C4-2B (cell line): ENCODE data around the gene STARD13.

ENCODE experiments used
- H3K27ac ChIP-seq: fragments of 450-650 bp; 2 replicates; pipeline ENCODE4 v1.5.1; 2017
- ZFX ChIP-seq: fragments of 450-650 bp; IDR thresholded peaks from 2 replicates; pipeline ENCODE4 v1.6.1; 2017
- TF ChIP-seq, protein P1 (sequence below): fragments of 450-650 bp; conservative IDR thresholded peaks from 2 replicates; pipeline ENCODE4 v1.5.1; 2017; ENCODE audit warnings: mild to moderate bottlenecking

Gene STARD13

DNA sequence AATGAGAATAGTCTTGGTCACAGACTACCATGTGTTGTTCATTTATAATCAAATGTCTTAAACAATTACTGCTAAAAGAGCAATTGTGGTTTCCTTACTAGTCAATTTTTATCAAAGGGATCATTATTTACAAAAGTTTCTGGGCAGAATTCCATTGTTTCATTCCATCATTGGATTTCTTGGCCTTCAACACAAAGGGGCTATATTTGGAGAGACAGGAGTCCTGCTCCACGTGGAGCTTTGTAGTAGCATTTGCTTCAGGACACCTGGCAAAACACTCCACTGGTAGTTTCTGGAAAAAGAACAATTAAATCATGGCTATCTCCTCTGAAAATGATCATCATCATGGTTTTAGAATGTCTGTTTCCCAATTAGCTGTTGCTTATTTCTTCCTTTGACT lies 22.3 kb upstream of the STARD13 start:
- H3K27ac ChIP-seq, result no peak overlapping the region
- TF ChIP-seq ZFX, result no peak
- TF ChIP-seq, protein P1, sequence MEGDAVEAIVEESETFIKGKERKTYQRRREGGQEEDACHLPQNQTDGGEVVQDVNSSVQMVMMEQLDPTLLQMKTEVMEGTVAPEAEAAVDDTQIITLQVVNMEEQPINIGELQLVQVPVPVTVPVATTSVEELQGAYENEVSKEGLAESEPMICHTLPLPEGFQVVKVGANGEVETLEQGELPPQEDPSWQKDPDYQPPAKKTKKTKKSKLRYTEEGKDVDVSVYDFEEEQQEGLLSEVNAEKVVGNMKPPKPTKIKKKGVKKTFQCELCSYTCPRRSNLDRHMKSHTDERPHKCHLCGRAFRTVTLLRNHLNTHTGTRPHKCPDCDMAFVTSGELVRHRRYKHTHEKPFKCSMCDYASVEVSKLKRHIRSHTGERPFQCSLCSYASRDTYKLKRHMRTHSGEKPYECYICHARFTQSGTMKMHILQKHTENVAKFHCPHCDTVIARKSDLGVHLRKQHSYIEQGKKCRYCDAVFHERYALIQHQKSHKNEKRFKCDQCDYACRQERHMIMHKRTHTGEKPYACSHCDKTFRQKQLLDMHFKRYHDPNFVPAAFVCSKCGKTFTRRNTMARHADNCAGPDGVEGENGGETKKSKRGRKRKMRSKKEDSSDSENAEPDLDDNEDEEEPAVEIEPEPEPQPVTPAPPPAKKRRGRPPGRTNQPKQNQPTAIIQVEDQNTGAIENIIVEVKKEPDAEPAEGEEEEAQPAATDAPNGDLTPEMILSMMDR, result no peak

DNA sequence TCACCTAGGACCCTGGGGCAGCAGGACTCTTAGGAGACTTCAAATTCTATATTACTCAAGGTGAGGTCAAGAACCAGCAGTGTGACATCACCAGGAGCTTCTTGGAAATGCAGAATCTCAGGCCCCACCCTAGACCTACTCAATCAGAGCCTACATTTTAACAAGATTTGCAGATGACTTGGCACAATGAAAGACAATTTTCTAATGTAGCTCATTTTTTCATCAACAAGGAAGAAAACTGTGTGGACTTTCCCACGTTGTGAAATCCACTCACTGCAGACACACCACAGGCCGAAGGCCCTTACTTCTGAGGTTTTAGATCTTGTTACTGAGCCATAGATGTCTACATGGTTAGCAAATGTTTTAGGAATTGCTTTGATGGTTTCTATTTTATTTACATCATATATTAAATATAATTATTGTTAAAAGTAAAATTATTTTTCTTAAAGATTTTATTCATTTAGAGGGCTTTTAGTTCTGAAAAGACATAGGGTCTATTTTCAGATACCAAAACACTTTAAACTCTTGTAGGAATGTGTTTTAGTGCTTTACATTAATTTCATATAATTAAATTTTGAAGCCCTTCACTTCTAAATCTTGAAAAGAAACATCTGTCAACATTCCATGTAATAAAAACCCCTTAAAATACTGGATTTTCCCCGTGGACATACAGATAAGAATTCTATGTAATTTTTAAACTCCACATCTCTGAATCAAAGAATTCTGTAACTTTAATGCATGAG lies 18.5 kb upstream of the STARD13 start:
- TF ChIP-seq ZFX, result no peak
- TF ChIP-seq, protein P1, result no peak
- H3K27ac ChIP-seq, result no peak overlapping the region

DNA sequence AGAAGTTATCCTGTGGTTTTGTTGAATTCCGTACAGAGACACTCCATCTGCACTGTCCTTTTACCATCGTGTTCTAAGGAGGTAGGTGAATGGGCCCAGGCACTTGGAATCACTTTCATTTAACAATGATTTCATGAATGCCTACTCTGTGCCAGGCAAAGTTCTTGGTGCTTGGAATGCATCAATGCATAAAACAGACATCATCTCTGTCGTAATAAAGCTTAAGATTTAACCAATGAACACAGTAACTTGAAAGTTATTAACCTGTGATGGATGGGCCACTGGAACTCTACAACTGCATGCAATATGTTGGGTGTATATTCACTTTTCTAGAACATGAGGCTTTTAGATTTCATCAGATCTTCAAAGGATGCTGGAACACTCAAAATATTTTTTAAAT lies 14.1 kb upstream of the STARD13 start:
- H3K27ac ChIP-seq, result no peak overlapping the region
- TF ChIP-seq, protein P1, result no peak
- no peak for TF ChIP-seq ZFX

DNA sequence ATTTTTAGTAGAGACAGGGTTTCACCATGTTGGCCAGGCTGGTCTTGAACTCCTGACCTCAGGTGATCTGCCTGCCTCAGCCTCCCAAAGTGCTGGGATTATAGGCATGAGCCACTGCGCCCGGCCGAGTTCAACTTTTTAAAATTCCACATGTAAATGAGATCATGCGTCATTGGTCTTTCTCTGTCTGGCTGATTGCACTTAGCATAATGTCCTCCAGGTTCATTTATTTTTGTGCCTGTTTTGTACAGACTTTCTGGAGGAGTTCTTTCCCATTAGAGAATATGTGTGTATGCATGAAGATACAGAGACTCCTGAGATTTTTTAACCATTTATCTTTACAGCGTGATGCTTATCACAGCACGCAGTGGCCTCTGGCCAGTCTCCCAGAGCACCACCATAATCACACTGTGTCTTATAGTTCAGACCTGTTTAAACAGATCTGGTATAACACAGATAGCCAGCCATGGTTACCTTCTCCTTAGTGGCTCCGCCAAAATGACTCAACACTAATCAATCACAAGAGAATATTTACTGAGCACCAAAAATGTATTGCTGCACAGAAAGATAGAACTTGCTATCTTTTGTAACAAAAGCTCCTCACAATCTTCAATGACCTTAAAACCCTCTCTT lies 11.4 kb upstream of the STARD13 start:
- no peak for TF ChIP-seq ZFX
- TF ChIP-seq, protein P1, result no peak

DNA sequence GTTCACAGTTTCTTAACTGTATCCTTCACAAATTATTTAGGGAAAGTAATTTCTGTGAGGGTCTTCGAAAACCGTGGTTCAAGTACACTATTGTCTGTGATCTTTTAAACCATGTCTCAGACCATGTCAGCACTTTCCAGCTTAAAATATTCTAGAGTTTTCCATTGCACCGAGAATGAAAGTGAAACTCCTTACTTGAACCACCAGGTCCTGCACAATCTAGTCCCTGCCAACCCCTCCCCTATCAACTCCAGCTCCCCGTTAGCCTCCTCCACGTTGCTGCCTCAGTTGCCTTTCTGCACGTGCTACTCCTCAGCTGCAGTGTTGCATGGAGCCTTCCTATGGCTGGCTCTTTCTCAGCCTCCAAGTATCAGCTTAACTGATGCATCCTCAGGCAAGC lies 7.2 kb upstream of the STARD13 start:
- H3K27ac ChIP-seq, result no peak overlapping the region
- TF ChIP-seq, protein P1, result no peak
- no peak for TF ChIP-seq ZFX

More for the DNA sequence above, 11.4 kb upstream of the STARD13 start:
- H3K27ac ChIP-seq, result peak overlapping the region; percentile 24; the same call in 1 of the 2 replicates

GRCh38 chr13:33290421-33290965 lies 4.9 kb upstream of the STARD13 start:
- no peak for TF ChIP-seq ZFX
- TF ChIP-seq, protein P1, result no peak
- H3K27ac ChIP-seq, result no peak overlapping the region

- no peak overlapping the region for H3K27ac ChIP-seq
- TF ChIP-seq ZFX, result no peak
- TF ChIP-seq, protein P1, result no peak
These were observed 4.4 kb upstream of the STARD13 start for GRCh38 chr13:33289966-33290365.
